Measurements from ENCODE around the gene RLN1. TPM values are rescaled to one million over a fixed set of nuclear protein-coding genes. Genes with fewer than 3 reads are reported as not detected.
A peak's percentile ranks its signal among the peaks of the same experiment; 100 is the strongest.
"Not testable (repeated sequence)": the region's sequence is repeated elsewhere in the genome, so short reads cannot be mapped to it uniquely, and the experiment has no call there.

The RLN1 gene, protein sequence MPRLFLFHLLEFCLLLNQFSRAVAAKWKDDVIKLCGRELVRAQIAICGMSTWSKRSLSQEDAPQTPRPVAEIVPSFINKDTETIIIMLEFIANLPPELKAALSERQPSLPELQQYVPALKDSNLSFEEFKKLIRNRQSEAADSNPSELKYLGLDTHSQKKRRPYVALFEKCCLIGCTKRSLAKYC
- total RNA-seq = 100 to 1,000 TPM in 1 of 2 donors, 1 to 10 TPM in 1; 1.1 to 105 TPM

- H3K4me1 ChIP-seq (replicated peaks); H3K27me3 ChIP-seq (replicated peaks; ENCODE audit: insufficient read depth); H3K36me3 ChIP-seq; H3K27ac ChIP-seq; H3K4me3 ChIP-seq; H3K9me3 ChIP-seq; intact Hi-C loops (cut with DNase I): not testable (repeated sequence)
- DNase-seq (ENCODE audit: low spot score) = peak; percentile 5
- WGBS = 16% methylated on average over 14 of the region's 50 CpGs
Observed at GRCh38 chr9:5338992-5339981, at the start of gene RLN1. TSS of gene RLN1 (minus strand) at chr9:5339876. CDS start at chr9:5339746, 130 bp downstream.

DNA sequence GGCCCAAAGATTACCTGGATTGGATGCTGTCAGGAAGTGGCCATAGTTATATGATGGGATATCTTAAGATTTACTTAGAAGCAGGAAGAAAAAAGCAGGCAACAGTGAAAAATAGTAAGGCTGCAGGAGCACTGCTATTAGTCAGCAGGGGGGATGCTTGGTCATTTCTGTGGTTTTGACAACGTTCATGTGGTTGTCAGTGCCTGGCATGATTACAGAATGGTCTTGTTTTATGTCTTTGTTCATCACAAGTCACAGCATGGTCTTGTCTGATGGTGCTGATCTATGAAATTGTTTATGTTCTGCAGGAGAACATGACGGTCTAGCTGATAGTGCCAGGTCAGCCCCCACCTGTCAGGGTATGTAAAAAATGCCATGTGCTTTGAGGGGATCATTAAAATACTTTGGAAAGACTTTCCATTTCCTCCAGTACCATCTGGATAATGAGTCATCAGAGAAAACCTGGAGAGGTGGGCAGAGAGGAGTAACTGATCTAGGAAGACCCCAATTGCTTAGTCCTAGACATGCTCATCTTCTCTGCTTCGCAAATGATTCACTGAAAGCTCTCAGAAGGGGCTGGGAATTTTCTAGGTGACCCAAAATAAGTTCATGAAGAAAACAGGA, 49.5 kb upstream of the RLN1 start:
- Histone ChIP-seq H3K27ac (no peak overlapping the region), H3K36me3 (no peaks in the 10 kb centered on the region), H3K27me3 (replicated peaks; ENCODE audit: insufficient read depth) (no peaks in the 10 kb centered on the region), H3K4me1 (replicated peaks) (no peaks in the 10 kb centered on the region), H3K4me3 (no peak overlapping the region), H3K9me3 (no peaks in the 10 kb centered on the region)
- peak; percentile 10 for DNase-seq (ENCODE audit: low spot score)
- WGBS = 25% methylated on average over 3 of the region's 3 CpGs
- intact Hi-C loops (cut with DNase I) = no loop called here
- no peak for TF ChIP-seq POLR2A (IDR thresholded peaks at IDR 0.05)
- TF ChIP-seq POLR2AphosphoS5 (IDR thresholded peaks at IDR 0.05) = peak; percentile 48

GRCh38 chr9:5388026-5388819, 48.5 kb upstream of the RLN1 start:
- Histone ChIP-seq H3K9me3 (no peaks in the 10 kb centered on the region), H3K36me3 (no peaks in the 10 kb centered on the region), H3K27ac (no peak overlapping the region), H3K4me3 (no peak overlapping the region), H3K4me1 (replicated peaks) (no peaks in the 10 kb centered on the region), H3K27me3 (replicated peaks; ENCODE audit: insufficient read depth) (no peaks in the 10 kb centered on the region)
- 75% methylated on average over 5 of the region's 5 CpGs for WGBS
- no peak for TF ChIP-seq POLR2AphosphoS5 (IDR thresholded peaks at IDR 0.05)
- TF ChIP-seq, protein P1, sequence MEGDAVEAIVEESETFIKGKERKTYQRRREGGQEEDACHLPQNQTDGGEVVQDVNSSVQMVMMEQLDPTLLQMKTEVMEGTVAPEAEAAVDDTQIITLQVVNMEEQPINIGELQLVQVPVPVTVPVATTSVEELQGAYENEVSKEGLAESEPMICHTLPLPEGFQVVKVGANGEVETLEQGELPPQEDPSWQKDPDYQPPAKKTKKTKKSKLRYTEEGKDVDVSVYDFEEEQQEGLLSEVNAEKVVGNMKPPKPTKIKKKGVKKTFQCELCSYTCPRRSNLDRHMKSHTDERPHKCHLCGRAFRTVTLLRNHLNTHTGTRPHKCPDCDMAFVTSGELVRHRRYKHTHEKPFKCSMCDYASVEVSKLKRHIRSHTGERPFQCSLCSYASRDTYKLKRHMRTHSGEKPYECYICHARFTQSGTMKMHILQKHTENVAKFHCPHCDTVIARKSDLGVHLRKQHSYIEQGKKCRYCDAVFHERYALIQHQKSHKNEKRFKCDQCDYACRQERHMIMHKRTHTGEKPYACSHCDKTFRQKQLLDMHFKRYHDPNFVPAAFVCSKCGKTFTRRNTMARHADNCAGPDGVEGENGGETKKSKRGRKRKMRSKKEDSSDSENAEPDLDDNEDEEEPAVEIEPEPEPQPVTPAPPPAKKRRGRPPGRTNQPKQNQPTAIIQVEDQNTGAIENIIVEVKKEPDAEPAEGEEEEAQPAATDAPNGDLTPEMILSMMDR (IDR thresholded peaks at IDR 0.05) = no peak
- no peak for TF ChIP-seq POLR2A (IDR thresholded peaks at IDR 0.05)
- intact Hi-C loops (cut with DNase I) = no loop called here
- DNase-seq (ENCODE audit: low spot score) = no peak

DNA sequence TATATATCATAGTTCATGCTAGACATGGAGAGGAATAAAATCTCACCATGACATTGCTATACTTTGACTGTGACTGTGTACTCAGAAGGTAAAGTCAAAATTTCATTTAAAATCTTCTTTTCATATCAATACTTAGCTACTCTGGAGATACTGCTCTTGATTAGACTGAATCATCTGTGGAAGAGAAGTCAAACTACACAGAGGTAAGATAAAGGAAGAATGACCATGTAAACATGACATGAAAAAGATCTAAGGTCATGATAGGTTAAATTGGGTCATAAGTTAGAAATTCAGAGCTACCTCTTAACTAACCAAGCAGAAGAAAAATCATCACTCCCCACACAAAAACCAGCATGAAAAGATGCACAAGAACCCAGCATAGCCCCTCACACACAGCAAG, 44.8 kb upstream of the RLN1 start:
- intact Hi-C loops (cut with DNase I) = no loop called here
- Histone ChIP-seq H3K27ac (no peak overlapping the region), H3K36me3 (no peaks in the 10 kb centered on the region)

GRCh38 chr9:5382479-5382878, 42.8 kb upstream of the RLN1 start:
- no peak overlapping the region for H3K27ac ChIP-seq
- H3K36me3 ChIP-seq = no peaks in the 10 kb centered on the region
- H3K9me3 ChIP-seq = no peaks in the 10 kb centered on the region
- intact Hi-C loops (cut with DNase I) = no loop called here
- H3K27me3 ChIP-seq (replicated peaks; ENCODE audit: insufficient read depth) = no peaks in the 10 kb centered on the region
- no peaks in the 10 kb centered on the region for H3K4me1 ChIP-seq (replicated peaks)
- 80% methylated on average over 3 of the region's 3 CpGs for WGBS
- H3K4me3 ChIP-seq = no peak overlapping the region
- DNase-seq (ENCODE audit: low spot score) = no peak
- TF ChIP-seq POLR2AphosphoS5 (IDR thresholded peaks at IDR 0.05) = no peak
- TF ChIP-seq POLR2A (IDR thresholded peaks at IDR 0.05) = no peak
- TF ChIP-seq, protein P1 (IDR thresholded peaks at IDR 0.05) = no peak

More for the DNA sequence above, 44.8 kb upstream of the RLN1 start:
- Histone ChIP-seq H3K27me3 (replicated peaks; ENCODE audit: insufficient read depth) (no peaks in the 10 kb centered on the region), H3K4me3 (no peak overlapping the region), H3K9me3 (no peaks in the 10 kb centered on the region), H3K4me1 (replicated peaks) (no peaks in the 10 kb centered on the region)
- DNase-seq (ENCODE audit: low spot score) = no peak
- TF ChIP-seq POLR2A (IDR thresholded peaks at IDR 0.05) = no peak
- TF ChIP-seq POLR2AphosphoS5 (IDR thresholded peaks at IDR 0.05) = no peak
- TF ChIP-seq, protein P1 (IDR thresholded peaks at IDR 0.05) = no peak

Data from prostate gland (tissue), 2 donors.